ENCODE data around the gene CCDC158. TPM values are rescaled to one million over a fixed set of nuclear protein-coding genes. Genes with fewer than 3 reads are reported as not detected.

Gene CCDC158
- total and polyA plus RNA-seq, 4 donors = 0.63 to 1.9 (median 1.4) TPM

- 92 to 96% methylated on average over 2 of the region's 2 CpGs for WGBS, 2 donors
- H3K27me3 ChIP-seq (ENCODE audit: control insufficient read depth in 1 of 2, insufficient read depth in 2 of 2, low read length in 1 of 2) = no peaks in the 10 kb centered on the region
- no peaks in the 10 kb centered on the region for H3K9me3 ChIP-seq (ENCODE audit: control insufficient read depth, low read length)
- intact Hi-C loops (cut with DNase I) = no loop called here
- no peak for ATAC-seq (ENCODE audit: low FRiP score)
- H3K36me3 ChIP-seq (ENCODE audit: control insufficient read depth in 1 of 2, insufficient read depth in 2 of 2, low read length in 1 of 2) = no peaks in the 10 kb centered on the region
- DNase-seq = no peak
- no peak overlapping the region for H3K4me3 ChIP-seq (ENCODE audit: low read length in 2 of 2)
- no peak overlapping the region for H3K27ac ChIP-seq (ENCODE audit: low read depth in 1 of 2, low read length in 2 of 2)
- no peaks in the 10 kb centered on the region for H3K4me1 ChIP-seq (ENCODE audit: control insufficient read depth in 1 of 2, insufficient read depth in 2 of 2, low read length in 2 of 2)
Measured at GRCh38 chr4:76383001-76383400, 37.9 kb downstream of the CCDC158 start.

GRCh38 chr4:76381986-76382385 is 39.0 kb downstream of the CCDC158 start:
- H3K27me3 ChIP-seq (ENCODE audit: control insufficient read depth in 1 of 2, insufficient read depth in 2 of 2, low read length in 1 of 2) = no peaks in the 10 kb centered on the region
- no peak for ATAC-seq (ENCODE audit: low FRiP score)
- H3K9me3 ChIP-seq (ENCODE audit: control insufficient read depth, low read length) = no peaks in the 10 kb centered on the region
- no peak overlapping the region for H3K4me3 ChIP-seq (ENCODE audit: low read length in 2 of 2)
- no peaks in the 10 kb centered on the region for H3K36me3 ChIP-seq (ENCODE audit: control insufficient read depth in 1 of 2, insufficient read depth in 2 of 2, low read length in 1 of 2)
- no peak overlapping the region for H3K27ac ChIP-seq (ENCODE audit: low read depth in 1 of 2, low read length in 2 of 2)
- DNase-seq = no peak
- 92 to 93% methylated on average over 3 of the region's 3 CpGs for WGBS, 2 donors
- intact Hi-C loops (cut with DNase I) = no loop called here
- H3K4me1 ChIP-seq (ENCODE audit: control insufficient read depth in 1 of 2, insufficient read depth in 2 of 2, low read length in 2 of 2) = no peaks in the 10 kb centered on the region

GRCh38 chr4:76380561-76380960 is 40.4 kb downstream of the CCDC158 start:
- 92 to 97% methylated on average over 6 of the region's 6 CpGs for WGBS, 2 donors
- DNase-seq (no peak), ATAC-seq (ENCODE audit: low FRiP score) (no peak)
- Histone ChIP-seq H3K4me3 (ENCODE audit: low read length in 2 of 2) (no peak overlapping the region), H3K27me3 (ENCODE audit: control insufficient read depth in 1 of 2, insufficient read depth in 2 of 2, low read length in 1 of 2) (no peaks in the 10 kb centered on the region), H3K9me3 (ENCODE audit: control insufficient read depth, low read length) (no peaks in the 10 kb centered on the region), H3K27ac (ENCODE audit: low read depth in 1 of 2, low read length in 2 of 2) (no peak overlapping the region), H3K4me1 (ENCODE audit: control insufficient read depth in 1 of 2, insufficient read depth in 2 of 2, low read length in 2 of 2) (no peaks in the 10 kb centered on the region), H3K36me3 (ENCODE audit: control insufficient read depth in 1 of 2, insufficient read depth in 2 of 2, low read length in 1 of 2) (no peaks in the 10 kb centered on the region)
- intact Hi-C loops (cut with DNase I) = no loop called here

- no peak for DNase-seq
- no peak for ATAC-seq (ENCODE audit: low FRiP score)
- H3K27me3 ChIP-seq (ENCODE audit: control insufficient read depth in 1 of 2, insufficient read depth in 2 of 2, low read length in 1 of 2) = no peaks in the 10 kb centered on the region
- no peaks in the 10 kb centered on the region for H3K36me3 ChIP-seq (ENCODE audit: control insufficient read depth in 1 of 2, insufficient read depth in 2 of 2, low read length in 1 of 2)
- WGBS, 2 donors = 40 to 47% methylated on average over 5 of the region's 5 CpGs
- no peaks in the 10 kb centered on the region for H3K4me1 ChIP-seq (ENCODE audit: control insufficient read depth in 1 of 2, insufficient read depth in 2 of 2, low read length in 2 of 2)
- intact Hi-C loops (cut with DNase I) = no loop called here
- H3K4me3 ChIP-seq (ENCODE audit: low read length in 2 of 2) = no peak overlapping the region
- no peak overlapping the region for H3K27ac ChIP-seq (ENCODE audit: low read depth in 1 of 2, low read length in 2 of 2)
- no peaks in the 10 kb centered on the region for H3K9me3 ChIP-seq (ENCODE audit: control insufficient read depth, low read length)
Measured at GRCh38 chr4:76377911-76378310, 43.0 kb downstream of the CCDC158 start.

- ATAC-seq (ENCODE audit: low FRiP score) = no peak
- no peaks in the 10 kb centered on the region for H3K27me3 ChIP-seq (ENCODE audit: control insufficient read depth in 1 of 2, insufficient read depth in 2 of 2, low read length in 1 of 2)
- no peak overlapping the region for H3K27ac ChIP-seq (ENCODE audit: low read depth in 1 of 2, low read length in 2 of 2)
- H3K4me3 ChIP-seq (ENCODE audit: low read length in 2 of 2) = no peak overlapping the region
- intact Hi-C loops (cut with DNase I) = no loop called here
- DNase-seq = no peak
- H3K9me3 ChIP-seq (ENCODE audit: control insufficient read depth, low read length) = no peaks in the 10 kb centered on the region
- no peaks in the 10 kb centered on the region for H3K4me1 ChIP-seq (ENCODE audit: control insufficient read depth in 1 of 2, insufficient read depth in 2 of 2, low read length in 2 of 2)
- H3K36me3 ChIP-seq (ENCODE audit: control insufficient read depth in 1 of 2, insufficient read depth in 2 of 2, low read length in 1 of 2) = no peaks in the 10 kb centered on the region
- 81 to 86% methylated on average over 4 of the region's 4 CpGs for WGBS, 2 donors
Measured at GRCh38 chr4:76377481-76377901, 43.5 kb downstream of the CCDC158 start.

- DNase-seq = no peak
- no peaks in the 10 kb centered on the region for H3K9me3 ChIP-seq (ENCODE audit: control insufficient read depth, low read length)
- intact Hi-C loops (cut with DNase I) = no loop called here
- no peak overlapping the region for H3K27ac ChIP-seq (ENCODE audit: low read depth in 1 of 2, low read length in 2 of 2)
- H3K4me1 ChIP-seq (ENCODE audit: control insufficient read depth in 1 of 2, insufficient read depth in 2 of 2, low read length in 2 of 2) = no peaks in the 10 kb centered on the region
- WGBS, 2 donors = 83 to 96% methylated on average over 1 of the region's 1 CpG
- no peaks in the 10 kb centered on the region for H3K36me3 ChIP-seq (ENCODE audit: control insufficient read depth in 1 of 2, insufficient read depth in 2 of 2, low read length in 1 of 2)
- no peak for ATAC-seq (ENCODE audit: low FRiP score)
- H3K4me3 ChIP-seq (ENCODE audit: low read length in 2 of 2) = no peak overlapping the region
- H3K27me3 ChIP-seq (ENCODE audit: control insufficient read depth in 1 of 2, insufficient read depth in 2 of 2, low read length in 1 of 2) = no peaks in the 10 kb centered on the region
Measured at GRCh38 chr4:76376534-76376933, 44.4 kb downstream of the CCDC158 start.

- WGBS, 2 donors = 15 to 28% methylated on average over 1 of the region's 1 CpG
- ATAC-seq (ENCODE audit: low FRiP score) = no peak
- Histone ChIP-seq H3K4me3 (ENCODE audit: low read length in 2 of 2) (no peak overlapping the region), H3K27ac (ENCODE audit: low read depth in 1 of 2, low read length in 2 of 2) (no peak overlapping the region), H3K36me3 (ENCODE audit: control insufficient read depth in 1 of 2, insufficient read depth in 2 of 2, low read length in 1 of 2) (no peaks in the 10 kb centered on the region), H3K4me1 (ENCODE audit: control insufficient read depth in 1 of 2, insufficient read depth in 2 of 2, low read length in 2 of 2) (no peaks in the 10 kb centered on the region), H3K27me3 (ENCODE audit: control insufficient read depth in 1 of 2, insufficient read depth in 2 of 2, low read length in 1 of 2) (no peaks in the 10 kb centered on the region), H3K9me3 (ENCODE audit: control insufficient read depth, low read length) (no peaks in the 10 kb centered on the region)
- no peak for DNase-seq
- intact Hi-C loops (cut with DNase I) = no loop called here
Measured at GRCh38 chr4:76375703-76376102, 45.2 kb downstream of the CCDC158 start.

- no peak overlapping the region for H3K4me3 ChIP-seq (ENCODE audit: low read length in 2 of 2)
- H3K9me3 ChIP-seq (ENCODE audit: control insufficient read depth, low read length) = no peaks in the 10 kb centered on the region
- no peaks in the 10 kb centered on the region for H3K27me3 ChIP-seq (ENCODE audit: control insufficient read depth in 1 of 2, insufficient read depth in 2 of 2, low read length in 1 of 2)
- no peaks in the 10 kb centered on the region for H3K4me1 ChIP-seq (ENCODE audit: control insufficient read depth in 1 of 2, insufficient read depth in 2 of 2, low read length in 2 of 2)
- no peak for DNase-seq
- WGBS, 2 donors = 3 to 9% methylated on average over 1 of the region's 1 CpG
- no peak overlapping the region for H3K27ac ChIP-seq (ENCODE audit: low read depth in 1 of 2, low read length in 2 of 2)
- H3K36me3 ChIP-seq (ENCODE audit: control insufficient read depth in 1 of 2, insufficient read depth in 2 of 2, low read length in 1 of 2) = no peaks in the 10 kb centered on the region
- intact Hi-C loops (cut with DNase I) = no loop called here
- no peak for ATAC-seq (ENCODE audit: low FRiP score)
Measured at GRCh38 chr4:76374798-76375197, 46.1 kb downstream of the CCDC158 start.

- Histone ChIP-seq H3K4me1 (ENCODE audit: control insufficient read depth in 1 of 2, insufficient read depth in 2 of 2, low read length in 2 of 2) (no peaks in the 10 kb centered on the region), H3K36me3 (ENCODE audit: control insufficient read depth in 1 of 2, insufficient read depth in 2 of 2, low read length in 1 of 2) (no peaks in the 10 kb centered on the region), H3K27ac (ENCODE audit: low read depth in 1 of 2, low read length in 2 of 2) (no peak overlapping the region), H3K4me3 (ENCODE audit: low read length in 2 of 2) (no peak overlapping the region), H3K9me3 (ENCODE audit: control insufficient read depth, low read length) (no peaks in the 10 kb centered on the region), H3K27me3 (ENCODE audit: control insufficient read depth in 1 of 2, insufficient read depth in 2 of 2, low read length in 1 of 2) (no peaks in the 10 kb centered on the region)
- WGBS, 2 donors = 35 to 41% methylated on average over 6 of the region's 6 CpGs
- peak in 1 of 2 donors; percentile 56 for DNase-seq
- intact Hi-C loops (cut with DNase I) = no loop called here
- no peak for ATAC-seq (ENCODE audit: low FRiP score)
Measured at GRCh38 chr4:76373919-76374552, 46.9 kb downstream of the CCDC158 start.
